GM23338 (cell line): ENCODE data around the gene ADAMTS1.

ENCODE experiments used
- CTCF ChIP-seq, 2 experiments: fragments of 200-600 bp in 1 of 2; sonication (generic) in 1 of 2; conservative IDR thresholded peaks; 2 replicates each; pipeline versions ENCODE4 v1.5.1 to v1.6.1; 2016 to 2017; ENCODE audit warnings: antibody characterized with exemption in 2 of 2, low read depth in 2 of 2, mild to moderate bottlenecking in 2 of 2, moderate library complexity in 1 of 2
- ETS1 ChIP-seq: IDR thresholded peaks from 2 replicates; pipeline ENCODE4 v1.6.1; 2016; ENCODE audit warnings: antibody characterized with exemption

GRCh38 chr21:26800970-26801431 lies 44.2 kb downstream of the ADAMTS1 start:
- TF ChIP-seq ETS1, result no peak
- no peak for TF ChIP-seq CTCF (conservative IDR thresholded peaks at IDR 0.05; ENCODE audit: low read depth in 2 of 2)
